Measurements from ENCODE around the gene VPS4B.
A peak's percentile ranks its signal among the peaks of the same experiment; 100 is the strongest.
"Not testable (repeated sequence)": the region's sequence is repeated elsewhere in the genome, so short reads cannot be mapped to it uniquely, and the experiment has no call there.

Gene VPS4B

DNA sequence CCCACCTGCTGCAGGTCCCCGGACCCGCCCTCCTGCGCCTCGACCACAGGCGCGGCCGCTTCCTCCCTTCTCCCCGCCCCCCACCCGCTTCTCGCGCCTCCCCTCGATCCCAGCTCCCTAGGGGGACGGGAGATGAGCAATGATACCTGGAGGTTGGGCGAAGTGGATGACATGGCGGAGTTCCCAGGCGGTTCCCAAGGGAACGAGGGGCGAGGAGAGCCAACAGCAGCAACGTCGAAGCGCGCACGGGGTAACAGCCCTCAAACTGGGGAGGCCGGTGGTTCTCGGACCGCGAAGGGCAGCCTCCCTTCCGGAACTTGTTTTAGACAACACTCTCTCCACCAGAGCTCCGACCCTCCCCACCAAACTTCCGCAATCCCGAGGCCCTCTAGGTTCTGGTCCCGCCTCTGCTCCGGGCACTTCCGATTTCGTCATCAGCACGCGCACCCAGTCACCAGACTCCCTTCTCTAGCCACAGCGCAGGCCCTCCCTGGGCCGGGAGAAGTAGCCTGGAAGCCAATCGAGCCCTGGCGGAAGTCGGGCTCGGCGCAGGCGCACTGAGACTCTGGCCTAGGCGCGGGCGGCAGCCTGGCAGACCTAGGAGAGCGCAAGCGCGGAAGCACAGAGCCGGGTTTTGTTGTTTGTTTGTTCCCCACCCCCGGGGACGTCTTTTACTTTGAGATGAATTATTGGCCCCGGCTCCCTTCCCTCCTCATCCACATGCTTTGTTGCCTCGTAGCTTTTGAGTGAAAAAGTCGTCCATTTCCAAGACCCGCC lies at the start of gene VPS4B:
Gene VPS4B, minus strand, starts transcription at position 390 of the 777 bp plus-strand sequence. Its CDS starts 217 bp downstream, at position 173.
- peak; percentile 99 for DNase-seq

DNA sequence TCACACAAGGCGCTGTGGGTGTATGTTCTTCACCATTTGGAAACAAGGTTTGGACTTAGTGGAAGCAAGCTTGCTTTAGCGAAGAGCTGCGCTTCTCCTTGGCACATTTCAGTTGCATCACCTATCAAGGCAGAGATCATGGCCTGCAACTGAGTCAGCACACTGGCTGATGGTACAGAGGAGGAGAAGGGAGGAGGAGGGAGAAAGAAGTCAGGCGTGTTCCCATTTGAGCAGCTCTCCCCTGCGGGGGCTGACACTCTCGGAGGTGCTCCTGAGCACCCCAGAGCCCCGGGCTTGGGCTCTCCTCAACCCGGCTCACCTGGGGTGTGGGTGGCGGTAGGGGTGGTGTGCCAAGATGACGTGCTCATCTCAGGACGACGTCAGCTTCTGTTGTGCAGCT lies 48.5 kb upstream of the VPS4B start:
- DNase-seq = no peak

DNA sequence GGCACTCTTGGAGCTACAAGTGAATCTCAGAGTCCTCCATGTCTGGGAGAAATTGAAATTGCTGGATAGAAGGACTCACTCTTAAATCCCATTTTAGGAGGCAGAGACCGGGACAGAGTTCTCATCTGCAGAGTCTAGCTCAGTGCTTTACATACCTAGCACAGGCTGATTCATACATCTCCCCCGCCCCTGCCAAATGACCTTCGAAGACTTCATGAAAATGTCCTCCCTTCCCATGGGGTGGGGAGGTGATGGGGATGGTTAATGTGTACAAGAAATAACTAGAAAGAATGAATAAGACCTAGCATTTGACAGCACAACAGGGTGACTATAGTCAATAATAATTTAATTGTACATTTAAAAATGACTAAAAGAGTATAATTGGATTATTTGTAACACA lies 46.3 kb upstream of the VPS4B start:
- DNase-seq = no peak

DNA sequence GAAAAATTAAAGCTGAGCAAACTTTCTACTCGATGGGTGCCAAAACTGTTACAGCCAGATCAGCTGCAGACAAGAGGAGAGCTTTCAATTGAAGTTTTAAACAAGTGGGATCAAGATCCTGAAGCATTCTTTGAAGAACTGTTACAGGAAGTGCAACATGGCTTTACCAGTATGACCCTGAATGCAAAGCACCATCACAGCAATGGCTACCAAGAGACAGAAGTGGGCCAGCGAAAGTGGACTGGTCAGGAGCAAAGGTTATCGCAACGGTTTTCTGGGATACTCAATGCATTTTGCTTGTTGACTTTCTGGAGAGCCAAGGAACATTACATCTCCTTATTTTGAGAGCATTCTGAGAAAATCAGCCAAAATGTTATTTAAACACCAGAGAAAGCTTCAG lies 45.4 kb upstream of the VPS4B start:
- no peak for DNase-seq

DNA sequence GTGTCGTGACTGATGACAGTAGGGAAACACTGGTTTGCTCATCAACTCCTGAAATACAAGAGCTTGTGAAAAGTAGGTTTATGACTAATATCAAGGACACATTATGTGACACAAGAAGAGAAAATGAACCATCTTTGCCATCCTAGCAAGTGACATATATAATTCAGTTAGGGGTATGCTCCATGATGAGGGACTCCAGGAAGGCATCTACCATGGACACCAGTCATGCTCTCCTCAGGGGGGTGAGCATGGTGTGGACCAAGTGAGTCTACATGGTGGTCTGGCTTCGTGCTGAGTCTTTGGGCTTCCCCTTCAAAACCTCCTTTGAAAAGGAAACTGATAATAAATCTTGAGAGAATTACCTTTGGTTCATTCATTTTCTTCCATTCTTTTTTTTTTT lies 42.8 kb upstream of the VPS4B start:
- DNase-seq = no peak

DNA sequence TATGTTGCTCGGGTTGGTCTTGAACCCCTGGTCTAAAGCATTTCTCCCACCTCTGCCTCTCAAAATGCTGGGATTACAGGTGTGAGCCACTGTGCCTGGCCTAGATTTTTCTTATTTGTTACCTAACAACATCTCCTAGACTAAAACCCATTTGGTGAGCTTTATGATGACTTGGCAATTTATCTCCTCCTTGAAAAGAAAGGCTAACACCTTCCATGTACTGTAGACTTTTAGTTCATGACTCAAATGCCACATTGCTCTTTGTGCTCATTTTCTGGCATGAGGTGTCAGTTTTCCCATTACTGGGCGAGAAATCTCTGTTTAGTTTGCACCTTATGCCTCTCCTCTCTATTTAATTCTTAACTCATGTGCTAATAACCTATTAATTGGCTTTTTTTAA lies 42.2 kb upstream of the VPS4B start:
- no peak for DNase-seq

DNA sequence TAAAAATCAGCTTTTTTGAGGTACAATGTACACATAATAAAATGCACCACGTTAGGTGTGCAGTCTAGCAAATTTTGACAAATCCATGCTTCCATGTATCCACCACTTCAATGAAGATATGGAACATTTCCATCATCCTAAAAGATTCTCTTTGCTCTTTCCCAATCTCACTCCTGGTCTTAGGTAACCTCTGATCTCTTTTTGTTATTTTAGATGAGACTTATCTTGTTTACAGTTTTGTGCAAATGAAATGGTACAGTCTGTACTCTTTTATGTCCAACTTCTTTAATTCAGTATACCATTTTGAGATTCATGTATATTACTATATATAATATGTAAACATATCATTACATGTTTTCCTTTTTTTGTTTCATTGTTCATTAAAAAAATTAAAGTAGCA lies 38.1 kb upstream of the VPS4B start:
- no peak for DNase-seq

DNA sequence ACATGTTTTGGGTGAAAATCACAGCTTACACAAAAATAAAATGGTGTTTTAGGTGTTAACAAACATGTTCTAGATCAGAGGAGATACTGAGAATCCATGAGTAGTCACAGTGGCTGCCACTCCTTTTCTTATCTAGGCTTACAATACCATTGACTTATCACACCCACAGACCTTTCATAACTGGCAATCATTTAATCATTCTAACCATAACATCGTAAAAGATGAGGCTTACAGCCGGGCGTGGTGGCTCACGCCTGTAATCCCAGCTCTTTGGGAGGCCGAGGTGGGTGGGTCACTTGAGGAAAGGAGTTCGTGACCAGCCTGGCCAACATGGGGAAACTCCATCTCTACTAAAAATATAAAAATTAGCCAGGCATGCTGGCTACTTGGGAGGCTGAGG lies 35.7 kb upstream of the VPS4B start:
- DNase-seq = no peak

DNA sequence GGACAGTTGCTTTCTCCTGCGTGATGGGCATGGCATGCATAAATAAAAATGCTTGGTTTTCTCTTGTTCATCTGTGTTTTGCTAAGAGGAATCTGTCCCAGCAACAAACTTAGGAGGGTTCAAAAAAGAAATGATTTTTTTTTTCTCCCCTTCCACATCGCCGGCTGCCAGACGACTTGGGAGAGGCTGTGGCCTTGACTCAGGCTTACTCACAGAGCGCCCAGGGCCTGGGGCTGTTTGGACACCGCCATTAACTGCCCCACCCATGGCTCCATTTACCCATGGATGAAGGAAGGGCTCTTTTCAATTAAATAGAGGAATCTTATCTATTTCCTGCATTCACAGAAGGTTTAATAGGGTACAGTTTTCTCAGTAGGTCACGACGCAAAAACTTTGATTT lies 32.2 kb upstream of the VPS4B start:
- no peak for DNase-seq

DNA sequence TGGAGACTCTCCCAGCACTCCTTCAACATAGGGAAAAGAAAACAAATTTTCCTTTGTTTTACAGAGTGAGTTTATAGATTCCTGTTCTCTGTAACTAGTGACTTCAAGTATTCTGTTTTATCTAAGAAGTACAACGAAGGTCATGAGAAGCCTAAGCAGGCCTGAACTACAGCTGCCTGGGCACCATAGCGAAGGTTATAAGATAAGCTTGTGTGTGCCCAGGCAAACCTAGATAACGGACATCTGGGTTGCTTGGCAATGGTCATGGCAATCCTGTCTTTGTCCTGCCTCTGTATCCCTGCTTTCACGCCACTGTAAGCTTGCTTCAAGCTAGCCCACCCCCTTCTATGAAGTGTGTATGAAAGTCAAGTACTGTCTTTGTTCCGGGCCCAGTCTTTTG lies 30.5 kb upstream of the VPS4B start:
- DNase-seq = not testable (repeated sequence)

DNA sequence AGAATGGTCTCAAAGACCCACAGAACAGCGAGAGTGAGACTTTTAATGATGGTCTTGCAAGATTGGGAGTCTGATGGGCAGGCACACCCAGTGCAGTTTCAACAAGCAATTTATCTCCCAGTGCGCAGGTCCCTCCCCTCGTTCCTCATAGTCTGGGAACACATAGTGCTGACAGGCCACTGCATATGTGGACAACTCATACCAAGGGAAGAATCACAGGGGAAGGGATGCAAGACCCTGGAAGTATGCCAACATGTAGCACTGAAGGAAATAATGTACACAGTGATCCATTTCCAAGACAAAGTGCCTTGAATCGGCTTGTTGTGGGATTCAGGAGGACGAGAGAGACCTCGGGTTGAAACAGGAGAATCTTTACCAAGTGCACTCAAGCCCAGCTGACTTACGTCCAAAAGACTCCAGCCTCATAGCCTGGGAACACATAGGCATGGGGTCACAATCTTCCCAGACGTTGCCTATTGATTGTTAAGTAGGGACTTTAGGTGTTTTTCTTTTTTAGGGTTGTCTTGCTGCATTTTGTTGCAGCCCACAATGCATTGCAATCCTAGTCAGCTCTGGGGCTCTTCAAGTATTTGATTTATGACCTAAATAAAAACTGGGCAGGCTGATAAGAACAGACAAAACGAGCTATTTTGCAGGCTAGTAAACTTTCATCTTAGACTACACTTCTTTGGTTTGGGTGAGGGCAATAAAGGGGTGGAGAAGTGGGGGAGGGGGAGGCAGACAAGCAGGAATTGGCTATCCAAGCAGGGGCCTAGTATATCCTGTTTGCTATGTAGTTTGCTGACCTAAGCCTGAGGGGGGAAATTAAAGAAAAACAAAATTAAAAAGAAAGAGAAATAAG lies 29.8 kb upstream of the VPS4B start:
- no peak for DNase-seq

DNA sequence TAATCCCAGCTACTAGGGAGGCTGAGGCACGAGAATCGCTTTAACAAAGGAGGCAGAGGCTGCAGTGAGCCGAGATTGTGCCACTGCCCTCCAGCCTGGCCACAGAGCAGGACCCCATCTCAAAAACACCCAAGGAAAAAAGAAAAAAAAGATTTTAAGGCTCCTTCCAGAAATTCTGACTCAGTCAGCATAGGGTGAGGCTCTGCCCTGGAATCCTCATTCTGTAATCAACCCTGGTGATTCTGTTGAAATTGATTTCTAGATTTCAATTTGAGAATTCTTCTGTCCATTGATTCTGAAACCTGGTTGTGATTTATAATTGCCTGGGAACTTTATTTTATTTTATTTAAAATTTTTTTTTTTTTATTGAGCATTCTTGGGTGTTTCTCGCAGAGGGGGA lies 27.1 kb upstream of the VPS4B start:
- DNase-seq = no peak

DNA sequence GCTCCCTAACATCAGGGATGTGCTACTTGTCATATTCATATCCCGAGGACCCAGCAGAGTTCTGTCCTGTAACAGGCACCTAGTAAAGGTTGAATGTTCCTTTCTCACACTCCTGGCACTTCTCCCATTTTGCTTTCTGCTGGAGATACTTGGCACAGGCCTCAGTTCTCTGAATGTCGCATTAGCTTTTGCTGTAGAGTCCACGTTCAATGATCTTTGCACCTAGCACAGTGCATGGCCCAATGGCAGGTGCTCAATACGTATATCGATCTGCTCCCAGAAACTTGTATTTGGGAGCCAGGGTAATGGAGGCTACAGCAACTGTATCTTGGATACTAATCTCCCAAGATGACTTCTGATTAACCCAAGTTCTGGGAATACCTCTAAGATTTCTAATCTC lies 24.8 kb upstream of the VPS4B start:
- no peak for DNase-seq

DNA sequence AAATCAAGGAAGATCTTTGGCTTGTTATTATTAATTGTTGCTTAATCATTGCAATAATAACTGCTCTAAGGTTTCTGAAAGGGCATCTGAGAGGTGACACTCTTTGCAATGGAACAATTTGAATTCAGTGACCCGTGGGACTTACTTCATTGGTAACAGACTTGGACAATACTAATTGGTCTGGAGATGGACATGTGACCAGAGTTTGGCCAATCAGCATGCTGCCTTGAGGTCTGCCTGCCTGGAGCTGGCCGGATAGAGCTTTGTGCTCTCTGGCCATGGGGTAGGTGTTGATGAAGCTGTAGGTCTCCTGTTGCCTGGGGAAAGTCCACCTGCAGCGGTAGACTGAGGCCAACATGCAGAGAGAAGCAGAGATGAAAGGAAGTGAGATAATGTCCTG lies 24.0 kb upstream of the VPS4B start:
- DNase-seq = no peak

DNA sequence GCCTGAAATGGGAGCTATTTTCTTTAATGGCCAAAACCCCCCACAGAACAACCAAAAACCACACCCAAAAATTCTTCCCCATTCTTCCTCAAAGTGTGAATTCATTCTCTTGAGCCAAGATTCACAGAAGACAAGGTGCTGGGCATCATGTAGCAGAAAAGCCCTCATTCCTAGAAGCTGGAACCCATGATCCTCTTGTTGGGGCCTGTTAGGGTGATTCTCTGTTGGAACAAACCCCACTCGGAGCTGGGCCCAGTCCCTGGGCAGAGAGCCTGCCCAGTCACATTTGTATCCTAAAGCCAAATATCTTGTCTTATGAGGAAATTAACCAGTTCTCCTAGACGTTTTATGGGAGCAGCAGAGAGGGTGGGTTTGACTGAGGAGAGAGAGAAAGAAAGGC lies 22.8 kb upstream of the VPS4B start:
- no peak for DNase-seq

DNA sequence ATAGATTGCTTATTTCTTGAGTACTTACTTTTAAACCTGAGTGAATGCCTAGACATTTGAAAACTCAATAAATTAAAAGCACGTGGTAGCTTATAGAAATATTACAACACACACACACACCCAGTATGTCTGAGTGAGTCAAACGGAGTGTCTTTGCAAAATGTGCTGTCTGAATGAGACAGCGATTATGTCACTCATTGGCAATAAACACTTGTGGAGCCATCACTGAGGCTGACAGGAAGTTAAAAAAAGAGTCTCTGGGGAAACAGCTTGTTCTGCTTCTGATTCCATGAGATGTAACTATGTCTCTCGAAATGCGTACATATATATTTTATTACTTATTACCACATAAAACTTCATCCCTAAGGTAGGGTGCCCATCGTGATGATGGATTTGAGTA lies 22.3 kb upstream of the VPS4B start:
- DNase-seq = no peak

DNA sequence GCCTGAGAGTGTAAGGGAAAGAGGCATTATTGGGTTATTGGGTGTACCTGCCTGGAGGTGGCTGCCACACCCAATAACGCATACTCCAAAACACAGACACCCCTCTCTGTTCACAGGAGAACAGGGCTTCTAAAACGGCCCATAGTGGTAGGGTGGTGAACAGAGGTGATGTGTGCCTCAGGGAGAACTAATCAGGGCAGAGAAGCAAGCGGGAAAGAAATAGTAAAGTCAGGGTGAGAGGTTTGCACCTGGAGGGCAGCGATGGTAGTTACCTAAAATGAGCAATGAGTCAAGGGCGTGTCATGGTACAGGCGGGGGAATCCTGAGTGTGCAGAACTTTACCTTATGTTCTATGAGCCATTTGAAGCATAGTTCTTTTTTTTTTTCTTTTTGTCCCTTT lies 21.6 kb upstream of the VPS4B start:
- no peak for DNase-seq

DNA sequence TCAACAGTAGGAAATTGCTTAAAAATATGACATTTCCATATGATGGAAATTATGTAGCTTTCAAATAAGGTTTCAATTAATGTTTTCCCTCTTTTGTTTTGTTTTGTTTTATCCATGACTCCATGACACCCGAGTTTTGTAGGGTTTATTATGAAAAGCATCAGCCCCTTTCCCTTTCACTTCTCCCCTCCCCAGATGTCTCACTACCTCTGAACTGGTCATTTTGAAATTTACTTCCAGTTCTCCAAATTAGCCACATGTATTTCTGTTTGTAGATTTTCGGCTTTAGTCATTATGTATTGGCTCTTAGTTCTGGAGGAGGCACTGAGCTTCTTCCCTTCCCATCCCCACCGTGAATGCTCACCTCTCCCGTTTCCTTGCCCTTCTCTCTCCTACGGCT lies 18.6 kb upstream of the VPS4B start:
- no peak for DNase-seq

DNA sequence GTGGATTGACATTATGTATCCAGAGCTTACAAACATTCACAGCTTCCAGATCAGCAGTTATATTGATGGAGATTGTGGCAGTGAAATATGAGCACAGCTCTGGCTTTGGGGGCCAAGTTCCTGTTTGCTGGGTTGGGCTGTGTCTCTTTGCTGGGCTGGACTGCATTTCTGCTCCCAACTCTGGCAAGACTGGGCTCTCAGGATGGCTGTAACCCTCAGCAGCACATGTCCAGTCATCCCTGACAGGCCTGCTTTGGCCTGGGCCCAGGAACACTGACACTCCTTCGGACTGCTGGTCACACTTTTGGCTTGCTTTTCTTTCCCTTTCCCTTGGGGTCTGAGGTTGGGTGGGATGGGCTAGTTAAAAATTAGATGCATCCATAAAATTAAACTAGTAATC lies 17.9 kb upstream of the VPS4B start:
- no peak for DNase-seq

DNA sequence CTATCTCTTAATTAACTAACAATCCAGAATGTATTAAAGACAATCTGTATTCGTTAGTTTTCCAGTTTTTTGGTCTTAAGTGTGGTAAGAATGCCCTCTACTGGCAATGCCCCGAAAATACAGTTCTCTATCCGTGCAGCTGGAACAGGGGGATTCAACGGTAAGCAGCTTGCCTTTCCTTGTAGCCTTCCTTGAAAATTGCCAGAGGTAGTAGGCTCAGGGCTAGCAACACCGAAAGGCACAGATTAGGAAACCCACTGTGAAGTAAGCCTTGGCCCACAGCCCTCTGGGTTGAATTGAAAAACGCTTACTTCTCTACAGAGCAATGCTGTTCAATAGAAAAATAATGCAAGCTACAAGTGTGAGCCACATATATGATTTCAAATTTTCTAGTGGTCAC lies 17.1 kb upstream of the VPS4B start:
- peak; percentile 24 for DNase-seq

DNA sequence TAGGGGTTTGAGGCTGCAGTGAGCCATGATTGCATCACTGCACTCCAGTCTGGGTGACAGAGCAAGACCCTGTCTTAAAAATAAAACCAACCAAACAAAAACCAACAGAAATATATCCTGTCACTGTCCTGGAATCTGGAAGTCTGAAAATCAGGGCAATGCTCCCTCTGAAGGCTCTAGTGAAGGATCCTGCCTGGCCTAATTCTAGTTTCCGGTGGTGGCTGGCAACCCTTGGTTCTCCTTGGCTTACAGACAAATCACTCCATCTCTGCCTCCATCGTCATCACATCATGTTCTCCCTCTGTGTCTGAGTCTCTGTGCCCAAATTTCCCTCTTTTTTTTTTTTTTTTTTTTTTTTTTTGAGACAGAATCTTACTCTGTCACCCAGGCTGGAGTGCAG lies 15.9 kb upstream of the VPS4B start:
- no peak for DNase-seq

DNA sequence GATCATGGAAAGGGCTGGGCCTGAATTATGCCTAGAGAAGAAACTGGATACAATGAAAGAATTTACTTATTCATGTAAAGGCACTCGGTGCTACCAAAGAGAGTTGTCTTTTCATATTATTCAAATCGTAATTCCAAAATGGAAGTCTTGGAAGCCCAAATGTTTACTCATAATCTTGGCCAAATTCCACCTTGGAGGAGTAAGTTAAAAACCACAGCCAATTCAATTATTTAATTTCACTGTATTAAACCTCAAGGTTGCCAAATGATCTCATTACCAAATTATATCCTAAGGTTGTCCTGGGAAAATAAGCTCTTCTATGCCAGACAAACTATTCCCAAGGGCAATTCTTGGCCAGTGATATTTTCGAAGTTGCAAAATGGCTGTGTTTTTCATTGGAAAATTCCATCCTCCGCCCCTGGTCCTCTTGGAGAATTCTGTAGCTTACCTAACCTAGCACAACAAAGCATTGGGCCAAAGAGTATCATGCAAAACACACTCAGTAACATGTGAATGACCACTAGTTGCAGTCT lies 11.1 kb upstream of the VPS4B start:
- no peak for DNase-seq

DNA sequence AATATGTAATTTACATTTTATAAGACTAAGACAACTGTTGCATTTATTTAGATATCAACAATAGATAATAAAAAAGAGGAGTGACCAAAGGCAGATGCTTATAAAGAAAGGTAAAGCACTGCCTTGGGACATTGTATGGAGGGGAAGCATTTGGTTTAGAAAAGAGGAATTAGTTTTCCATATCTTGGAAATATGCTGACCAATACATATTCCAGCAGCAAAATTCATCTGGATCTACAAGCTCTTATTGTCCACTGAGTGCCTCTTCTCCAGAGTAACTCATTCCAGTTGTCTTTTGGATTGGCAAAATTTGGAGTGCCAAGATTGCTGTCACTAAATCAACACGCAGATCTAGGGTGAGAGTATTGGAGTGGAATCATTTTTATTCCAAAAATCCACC lies 8.9 kb upstream of the VPS4B start:
- no peak for DNase-seq

DNA sequence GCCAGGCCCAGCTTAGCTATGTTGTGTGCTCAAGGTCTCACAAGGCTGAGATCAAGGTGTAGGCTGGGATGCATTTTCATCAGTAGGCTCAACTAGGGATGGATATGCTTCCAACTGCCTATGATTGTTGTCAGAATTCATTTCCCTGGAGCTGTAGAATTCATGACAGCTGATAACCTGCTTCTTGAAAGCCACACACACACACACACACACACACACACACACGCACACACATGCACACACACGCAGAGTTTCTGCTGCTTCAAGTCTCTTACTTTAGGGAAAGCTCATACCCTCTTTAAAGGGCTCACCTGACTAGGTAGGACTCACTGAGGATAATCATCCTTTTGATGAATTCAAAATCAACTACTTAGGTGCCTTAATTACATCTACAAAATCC lies 8.2 kb upstream of the VPS4B start:
- no peak for DNase-seq
